Neural crest cell (in vitro differentiated cells): ENCODE measurements around the gene DMWD. TPM values are rescaled to one million over a fixed set of nuclear protein-coding genes. Genes with fewer than 3 reads are reported as not detected.

Source experiments
- DNase-seq: peaks from one replicate; pipeline ENCODE4 v3.0.0; 2021; ENCODE audit warnings: low read depth, mixed read lengths, low spot score
- H3K27ac Mint-ChIP-seq: one replicate; pipeline ENCODE4 v1.8.0; 2021; ENCODE audit warnings: mild to moderate bottlenecking, mixed read lengths; ENCODE audit not compliant: unreplicated experiment
- H3K27me3 Mint-ChIP-seq: 2 replicates; pipeline ENCODE4 v1.8.0; 2021; ENCODE audit warnings: low read depth, mild to moderate bottlenecking, mixed read lengths
- H3K36me3 Mint-ChIP-seq: 2 replicates; pipeline ENCODE4 v1.8.0; 2021; ENCODE audit warnings: low read depth, mild to moderate bottlenecking, mixed read lengths
- H3K4me1 Mint-ChIP-seq: 2 replicates; pipeline ENCODE4 v1.8.0; 2021; ENCODE audit warnings: mixed read lengths
- H3K4me3 Mint-ChIP-seq: one replicate; pipeline ENCODE4 v1.8.0; 2021; ENCODE audit warnings: mild to moderate bottlenecking, mixed read lengths
- H3K9me3 Mint-ChIP-seq: 2 replicates; pipeline ENCODE4 v1.8.0; 2021; ENCODE audit warnings: mixed read lengths
- CTCF ChIP-seq: fragments of 200-600 bp; sonication (generic); conservative IDR thresholded peaks from 2 replicates; pipeline ENCODE4 v1.5.0; 2021; ENCODE audit warnings: antibody characterized with exemption, mild to moderate bottlenecking
- total RNA-seq: library from RNA; stranded (reverse); gene quantifications from 2 replicates; pipeline ENCODE4 v1.2.1, GENCODE V29; 2021

DMWD gene
- total RNA-seq, 1 donor from 2014 or later: 110 TPM

- peaks cover 3% of the 10 kb centered on the region for H3K4me1 Mint-ChIP-seq
- no peak overlapping the region for H3K4me3 Mint-ChIP-seq
- TF ChIP-seq CTCF: no peak
- no peak for DNase-seq
- H3K27me3 Mint-ChIP-seq: no peaks in the 10 kb centered on the region
- H3K27ac Mint-ChIP-seq: no peak overlapping the region
- no peaks in the 10 kb centered on the region for H3K9me3 Mint-ChIP-seq
- peaks cover 16% of the 10 kb centered on the region for H3K36me3 Mint-ChIP-seq
Measured at GRCh38 chr19:45824041-45824471, 31.4 kb upstream of the DMWD start.

GRCh38 chr19:45823182-45823581 is 30.5 kb upstream of the DMWD start:
- H3K27me3 Mint-ChIP-seq: no peaks in the 10 kb centered on the region
- TF ChIP-seq CTCF: no peak
- no peaks in the 10 kb centered on the region for H3K9me3 Mint-ChIP-seq
- DNase-seq: no peak
- H3K27ac Mint-ChIP-seq: no peak overlapping the region
- H3K4me1 Mint-ChIP-seq: peaks cover 3% of the 10 kb centered on the region
- H3K4me3 Mint-ChIP-seq: no peak overlapping the region
- H3K36me3 Mint-ChIP-seq: peaks cover 12% of the 10 kb centered on the region

- H3K4me3 Mint-ChIP-seq: no peak overlapping the region
- TF ChIP-seq CTCF: no peak
- H3K9me3 Mint-ChIP-seq: no peaks in the 10 kb centered on the region
- peaks cover 10% of the 10 kb centered on the region for H3K36me3 Mint-ChIP-seq
- H3K4me1 Mint-ChIP-seq: peaks cover 3% of the 10 kb centered on the region
- no peak for DNase-seq
- H3K27me3 Mint-ChIP-seq: no peaks in the 10 kb centered on the region
- H3K27ac Mint-ChIP-seq: no peak overlapping the region
Measured at GRCh38 chr19:45822716-45823115, 30.1 kb upstream of the DMWD start.

- Mint-ChIP-seq H3K9me3 (no peaks in the 10 kb centered on the region), H3K4me1 (peaks cover 11% of the 10 kb centered on the region), H3K27me3 (peaks cover 3% of the 10 kb centered on the region), H3K36me3 (peaks cover 10% of the 10 kb centered on the region), H3K27ac (no peak overlapping the region), H3K4me3 (no peak overlapping the region)
- no peak for TF ChIP-seq CTCF
- DNase-seq: no peak
Measured at GRCh38 chr19:45821570-45821969, 28.9 kb upstream of the DMWD start.

GRCh38 chr19:45821103-45821521 is 28.5 kb upstream of the DMWD start:
- peaks cover 11% of the 10 kb centered on the region for H3K4me1 Mint-ChIP-seq
- no peaks in the 10 kb centered on the region for H3K9me3 Mint-ChIP-seq
- H3K36me3 Mint-ChIP-seq: peaks cover 10% of the 10 kb centered on the region
- DNase-seq: no peak
- no peak overlapping the region for H3K4me3 Mint-ChIP-seq
- no peak for TF ChIP-seq CTCF
- H3K27ac Mint-ChIP-seq: no peak overlapping the region
- H3K27me3 Mint-ChIP-seq: peaks cover 3% of the 10 kb centered on the region
